Cardiac fibroblast (primary cell): ENCODE measurements around the gene CTNNA1.

Experiments
- DNase-seq, 2 donors: peaks; one replicate each; pipeline versions ENCODE4 v3.0.0 to v3.0.0-alpha.2; 2010; ENCODE audit warnings: low read depth in 2 of 2
- H3K4me3 ChIP-seq, 2 donors: replicated peaks in 1 of 2; 1 replicate in 1 of 2; 2 replicates in 1 of 2; pipeline ENCODE4 v1.5.1; 2011; ENCODE audit warnings: low read depth in 2 of 2, low read length in 2 of 2, mild to moderate bottlenecking in 2 of 2, moderate library complexity in 1 of 2
- CTCF ChIP-seq: IDR thresholded peaks from one replicate; pipeline ENCODE4 v1.5.1; 2011; ENCODE audit warnings: low read depth, mild to moderate bottlenecking, low read length, inconsistent platforms

Gene CTNNA1

DNA sequence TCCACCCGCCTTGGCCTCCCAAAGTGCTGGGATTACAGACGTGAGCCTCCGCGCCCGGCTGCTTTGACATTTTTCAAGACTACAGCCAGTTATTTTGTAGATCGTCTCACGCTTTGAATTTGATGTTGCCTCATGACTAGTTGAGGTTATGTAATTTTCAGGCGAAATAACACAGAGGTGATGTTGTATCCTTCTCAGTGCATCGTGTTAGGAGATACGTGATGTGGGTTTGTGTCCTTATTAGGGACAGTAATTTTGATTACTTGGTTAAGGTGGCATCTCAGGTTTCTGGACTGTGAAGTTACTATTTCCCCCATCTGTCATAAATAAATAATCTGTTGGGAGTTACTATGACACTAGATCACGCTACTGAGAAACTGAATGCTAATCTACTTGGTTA is 25.0 kb downstream of the CTNNA1 start:
- DNase-seq = no peak
- no peak overlapping the region for H3K4me3 ChIP-seq
- no peak for TF ChIP-seq CTCF

- DNase-seq = no peak
- no peak for TF ChIP-seq CTCF
- no peak overlapping the region for H3K4me3 ChIP-seq
Measured at GRCh38 chr5:138783976-138784375, 30.8 kb downstream of the CTNNA1 start.

DNA sequence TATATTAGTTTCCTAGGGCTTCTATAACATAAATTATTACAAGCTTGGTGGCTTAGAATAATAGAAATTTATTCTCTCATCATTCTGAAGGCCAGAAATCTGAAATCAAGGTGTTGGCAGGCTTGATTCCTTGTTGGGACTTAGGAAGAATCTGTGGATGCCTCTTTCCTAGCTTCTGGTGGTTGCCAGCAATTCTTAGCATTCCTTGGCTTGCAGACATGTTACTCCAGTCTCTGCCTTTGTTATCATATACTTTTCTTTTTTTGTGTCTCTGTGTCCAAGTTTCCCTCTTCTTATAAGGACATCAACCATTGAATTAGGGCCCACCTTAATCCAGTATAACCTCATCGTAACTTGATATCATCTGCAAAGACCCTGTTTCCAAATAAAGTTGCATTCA is 31.4 kb downstream of the CTNNA1 start:
- no peak for TF ChIP-seq CTCF
- DNase-seq = peak; percentile 23 to 60
- no peak overlapping the region for H3K4me3 ChIP-seq

GRCh38 chr5:138789771-138790242 is 36.6 kb downstream of the CTNNA1 start:
- no peak overlapping the region for H3K4me3 ChIP-seq
- DNase-seq = peak; percentile 50 to 61
- TF ChIP-seq CTCF = peak; percentile 62

- TF ChIP-seq CTCF = no peak
- no peak overlapping the region for H3K4me3 ChIP-seq
- peak in 1 of 2 donors; percentile 20 for DNase-seq
Measured at GRCh38 chr5:138790684-138791083, 37.5 kb downstream of the CTNNA1 start.

GRCh38 chr5:138792195-138792790 is 39.1 kb downstream of the CTNNA1 start:
- H3K4me3 ChIP-seq = no peak overlapping the region
- no peak for TF ChIP-seq CTCF
- DNase-seq = no peak

- DNase-seq = peak; percentile 27 to 41
- H3K4me3 ChIP-seq = no peak overlapping the region
- TF ChIP-seq CTCF = no peak
Measured at GRCh38 chr5:138793575-138793974, 40.4 kb downstream of the CTNNA1 start.
